ENCODE results near the gene UFM1. TPM values are rescaled to one million over a fixed set of nuclear protein-coding genes. Genes with fewer than 3 reads are reported as not detected.

The UFM1 gene
- total RNA-seq, 4 donors from 2014 or later: 71.0 to 151 (median 83.3) TPM

DNA sequence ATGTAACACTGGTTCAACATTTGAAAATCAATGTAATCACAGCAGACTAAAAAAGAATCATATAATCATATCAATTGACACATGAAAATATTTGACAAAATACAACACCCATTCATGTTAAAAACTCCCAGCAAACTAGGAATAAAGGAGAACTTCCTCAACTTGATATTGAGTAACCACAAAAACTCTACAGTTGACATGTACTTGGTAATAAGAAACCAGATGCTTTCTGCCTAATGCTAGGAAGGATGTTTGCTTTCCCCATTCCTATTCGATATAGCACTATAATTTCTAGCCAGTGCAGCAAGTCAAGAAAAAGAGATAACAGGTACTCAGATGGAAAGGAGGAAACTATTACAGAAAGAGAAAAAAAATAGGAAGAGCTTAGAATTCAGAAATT lies 26.9 kb downstream of the UFM1 start:
- Histone ChIP-seq H3K9me3 (no peaks in the 10 kb centered on the region), H3K27ac (no peak overlapping the region), H3K4me3 (no peak overlapping the region), H3K4me1 (no peaks in the 10 kb centered on the region), H3K27me3 (no peaks in the 10 kb centered on the region), H3K36me3 (no peaks in the 10 kb centered on the region)
- no peak for TF ChIP-seq POLR2A (IDR thresholded peaks at IDR 0.05)
- TF ChIP-seq, protein P1, sequence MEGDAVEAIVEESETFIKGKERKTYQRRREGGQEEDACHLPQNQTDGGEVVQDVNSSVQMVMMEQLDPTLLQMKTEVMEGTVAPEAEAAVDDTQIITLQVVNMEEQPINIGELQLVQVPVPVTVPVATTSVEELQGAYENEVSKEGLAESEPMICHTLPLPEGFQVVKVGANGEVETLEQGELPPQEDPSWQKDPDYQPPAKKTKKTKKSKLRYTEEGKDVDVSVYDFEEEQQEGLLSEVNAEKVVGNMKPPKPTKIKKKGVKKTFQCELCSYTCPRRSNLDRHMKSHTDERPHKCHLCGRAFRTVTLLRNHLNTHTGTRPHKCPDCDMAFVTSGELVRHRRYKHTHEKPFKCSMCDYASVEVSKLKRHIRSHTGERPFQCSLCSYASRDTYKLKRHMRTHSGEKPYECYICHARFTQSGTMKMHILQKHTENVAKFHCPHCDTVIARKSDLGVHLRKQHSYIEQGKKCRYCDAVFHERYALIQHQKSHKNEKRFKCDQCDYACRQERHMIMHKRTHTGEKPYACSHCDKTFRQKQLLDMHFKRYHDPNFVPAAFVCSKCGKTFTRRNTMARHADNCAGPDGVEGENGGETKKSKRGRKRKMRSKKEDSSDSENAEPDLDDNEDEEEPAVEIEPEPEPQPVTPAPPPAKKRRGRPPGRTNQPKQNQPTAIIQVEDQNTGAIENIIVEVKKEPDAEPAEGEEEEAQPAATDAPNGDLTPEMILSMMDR (IDR thresholded peaks at IDR 0.05): no peak
- no peak for DNase-seq
- intact Hi-C loops (cut with DNase I; ENCODE audit: low total_unique reads): no loop called here

DNA sequence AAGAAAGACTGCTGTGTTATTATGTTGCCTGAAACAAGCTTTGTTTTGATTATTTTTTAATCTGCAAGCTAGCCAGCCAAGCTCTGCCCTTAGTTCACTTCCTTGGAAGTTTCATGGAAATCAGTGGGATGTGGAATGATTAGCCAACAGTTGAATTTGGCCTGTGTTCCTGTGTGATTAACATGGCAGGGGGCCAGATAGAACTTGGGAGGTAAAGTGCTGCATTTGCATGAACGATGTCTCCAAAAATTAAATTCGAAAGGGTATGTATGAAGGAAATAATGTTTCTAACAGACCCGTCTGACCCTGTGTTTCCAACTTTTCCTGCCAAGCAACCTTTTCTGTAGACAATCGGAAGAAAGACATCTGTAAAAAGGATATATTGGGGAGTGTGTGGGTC lies 32.2 kb downstream of the UFM1 start:
- Histone ChIP-seq H3K27ac (no peak overlapping the region), H3K4me3 (no peak overlapping the region), H3K27me3 (no peaks in the 10 kb centered on the region), H3K36me3 (no peaks in the 10 kb centered on the region), H3K9me3 (no peaks in the 10 kb centered on the region), H3K4me1 (no peaks in the 10 kb centered on the region)
- no peak for TF ChIP-seq POLR2A (IDR thresholded peaks at IDR 0.05)
- TF ChIP-seq, protein P1 (IDR thresholded peaks at IDR 0.05): no peak
- intact Hi-C loops (cut with DNase I; ENCODE audit: low total_unique reads): no loop called here
- DNase-seq: no peak

DNA sequence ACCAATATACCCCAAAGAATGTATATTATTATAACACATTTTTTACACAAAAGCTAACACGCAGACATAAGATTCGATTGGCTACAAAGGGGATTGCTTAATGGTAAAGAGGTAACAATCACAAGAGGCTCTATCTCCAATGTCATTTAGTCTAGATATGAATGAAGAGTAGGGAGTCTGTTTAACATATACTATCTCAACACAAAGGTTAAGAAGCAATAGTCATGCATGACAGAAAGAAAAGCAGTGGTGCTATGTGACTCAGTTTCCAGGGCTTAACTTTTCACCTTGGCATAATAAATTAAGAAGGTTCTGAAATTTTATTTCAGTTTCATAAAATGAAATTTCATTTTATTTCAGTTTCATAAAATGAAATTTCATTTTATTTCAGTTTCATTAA lies 33.3 kb downstream of the UFM1 start:
- intact Hi-C loops (cut with DNase I; ENCODE audit: low total_unique reads): no loop called here
- no peak overlapping the region for H3K27ac ChIP-seq

DNA sequence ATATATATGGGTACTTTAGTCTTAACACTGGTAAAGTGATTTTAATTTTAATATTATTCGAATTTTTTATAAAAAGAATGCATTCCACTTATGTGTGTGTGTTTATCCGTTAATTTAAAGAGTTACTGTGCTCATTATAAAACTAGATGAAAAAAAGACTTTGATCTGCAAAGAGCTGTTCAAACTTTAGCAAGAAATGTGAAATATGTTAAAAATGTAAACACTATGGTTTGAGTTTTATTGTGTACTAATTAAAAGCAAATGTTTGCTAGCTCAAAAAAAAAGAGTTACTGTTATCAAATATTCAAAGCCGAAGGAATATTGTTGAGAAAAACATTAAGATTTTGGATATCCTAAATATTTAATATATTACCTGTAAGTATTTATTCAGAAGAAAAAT lies 34.5 kb downstream of the UFM1 start:
- Histone ChIP-seq H3K4me3 (no peak overlapping the region), H3K27me3 (no peaks in the 10 kb centered on the region), H3K27ac (no peak overlapping the region), H3K36me3 (no peaks in the 10 kb centered on the region), H3K9me3 (no peaks in the 10 kb centered on the region), H3K4me1 (no peaks in the 10 kb centered on the region)
- intact Hi-C loops (cut with DNase I; ENCODE audit: low total_unique reads): no loop called here
- no peak for TF ChIP-seq POLR2A (IDR thresholded peaks at IDR 0.05)
- TF ChIP-seq, protein P1 (IDR thresholded peaks at IDR 0.05): no peak
- no peak for DNase-seq

More for the DNA sequence above, 33.3 kb downstream of the UFM1 start:
- no peaks in the 10 kb centered on the region for H3K27me3 ChIP-seq
- H3K36me3 ChIP-seq: no peaks in the 10 kb centered on the region
- DNase-seq: no peak
- H3K4me1 ChIP-seq: no peaks in the 10 kb centered on the region
- H3K9me3 ChIP-seq: no peaks in the 10 kb centered on the region
- H3K4me3 ChIP-seq: no peak overlapping the region
- TF ChIP-seq POLR2A (IDR thresholded peaks at IDR 0.05): no peak
- TF ChIP-seq, protein P1 (IDR thresholded peaks at IDR 0.05): no peak

DNA sequence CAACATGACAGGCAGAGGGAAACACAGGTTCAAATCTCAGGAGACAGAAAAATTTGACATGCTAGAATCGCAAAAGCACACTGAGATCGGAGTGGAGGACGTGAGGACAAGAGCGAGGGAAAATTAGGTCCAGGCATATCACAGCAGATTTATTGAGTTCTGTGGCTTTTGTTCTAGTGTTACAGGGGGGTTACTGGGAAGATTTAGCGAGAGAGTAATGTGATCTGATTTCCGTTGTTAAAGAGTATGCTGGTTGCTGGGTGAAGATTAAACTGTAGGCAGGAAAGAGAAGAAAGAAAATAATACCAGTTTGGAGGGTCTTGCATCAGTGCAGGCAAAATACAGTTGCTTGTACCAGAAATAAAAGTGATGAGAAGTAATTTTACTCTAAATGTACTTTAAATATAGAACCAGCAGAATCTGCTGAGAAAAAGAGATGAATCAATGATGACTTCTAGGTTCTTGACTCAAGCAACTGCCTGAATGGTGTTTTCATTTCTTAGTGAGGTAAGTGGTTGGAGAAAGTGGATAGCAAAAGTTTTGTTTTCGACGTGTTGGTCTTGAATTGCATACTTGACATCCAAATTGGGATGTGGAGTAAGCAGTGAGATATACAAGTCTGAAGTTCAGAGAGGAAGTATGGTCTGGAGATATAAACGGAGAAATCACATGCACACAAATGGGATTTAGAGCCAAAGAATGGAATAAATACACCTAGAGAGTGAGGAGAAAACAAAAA lies 35.7 kb downstream of the UFM1 start:
- Histone ChIP-seq H3K27me3 (no peaks in the 10 kb centered on the region), H3K9me3 (no peaks in the 10 kb centered on the region), H3K27ac (no peak overlapping the region), H3K4me3 (no peak overlapping the region), H3K36me3 (no peaks in the 10 kb centered on the region), H3K4me1 (no peaks in the 10 kb centered on the region)
- TF ChIP-seq POLR2A (IDR thresholded peaks at IDR 0.05): no peak
- TF ChIP-seq, protein P1 (IDR thresholded peaks at IDR 0.05): no peak
- no peak for DNase-seq
- intact Hi-C loops (cut with DNase I; ENCODE audit: low total_unique reads): no loop called here
